ENCODE measurements around the gene ATP6V1A.

Gene ATP6V1A

GRCh38 chr3:113714702-113715101 lies 32.1 kb upstream of the ATP6V1A start:
- no peaks in the 10 kb centered on the region for H3K9me3 ChIP-seq (ENCODE audit: control insufficient read depth, insufficient read depth, low read length)
- no peak overlapping the region for H3K4me3 ChIP-seq (ENCODE audit: low read length)
- H3K9me2 ChIP-seq (replicated peaks; ENCODE audit: control insufficient read depth, low read length) = no peaks in the 10 kb centered on the region
- no peak overlapping the region for H3K27ac ChIP-seq (ENCODE audit: low read depth, low read length)
- no peaks in the 10 kb centered on the region for H3K4me1 ChIP-seq (ENCODE audit: control insufficient read depth, low read length)
- TF ChIP-seq CTCF (IDR thresholded peaks at IDR 0.05; ENCODE audit: low read depth, low read length, poor library complexity, severe bottlenecking) (no peak), EZH2phosphoT487 (IDR thresholded peaks at IDR 0.05; ENCODE audit: borderline replicate concordance, low read length) (no peak)
- peaks cover 21% of the 10 kb centered on the region for H3F3A ChIP-seq (ENCODE audit: control insufficient read depth, insufficient read depth)
- peaks cover 21% of the 10 kb centered on the region for H3K36me3 ChIP-seq (ENCODE audit: control insufficient read depth, low read length)
- H4K20me1 ChIP-seq (ENCODE audit: control insufficient read depth, insufficient read depth, low read depth, low read length) = no peaks in the 10 kb centered on the region
- no peaks in the 10 kb centered on the region for H3K79me2 ChIP-seq (ENCODE audit: control insufficient read depth, low read length)
- H3K27me3 ChIP-seq (ENCODE audit: control insufficient read depth, low read length) = no peaks in the 10 kb centered on the region; the same call in 1 of the 2 replicates
- H3K4me2 ChIP-seq (ENCODE audit: low read length) = no peak overlapping the region

- Histone ChIP-seq H3K27ac (ENCODE audit: low read depth, low read length) (no peak overlapping the region), H3K4me1 (ENCODE audit: control insufficient read depth, low read length) (no peaks in the 10 kb centered on the region), H3K9me3 (ENCODE audit: control insufficient read depth, insufficient read depth, low read length) (no peaks in the 10 kb centered on the region), H3K27me3 (ENCODE audit: control insufficient read depth, low read length) (no peaks in the 10 kb centered on the region), H3K36me3 (ENCODE audit: control insufficient read depth, low read length) (peaks cover 47% of the 10 kb centered on the region), H4K20me1 (ENCODE audit: control insufficient read depth, insufficient read depth, low read depth, low read length) (peaks cover 5% of the 10 kb centered on the region; the same call in 1 of the 2 replicates), H3K79me2 (ENCODE audit: control insufficient read depth, low read length) (no peaks in the 10 kb centered on the region), H3K4me2 (ENCODE audit: low read length) (no peak overlapping the region), H3K4me3 (ENCODE audit: low read length) (no peak overlapping the region), H3K9me2 (replicated peaks; ENCODE audit: control insufficient read depth, low read length) (no peaks in the 10 kb centered on the region), H3F3A (ENCODE audit: control insufficient read depth, insufficient read depth) (peaks cover 22% of the 10 kb centered on the region)
- no peak for TF ChIP-seq CTCF (IDR thresholded peaks at IDR 0.05; ENCODE audit: low read depth, low read length, poor library complexity, severe bottlenecking)
- TF ChIP-seq EZH2phosphoT487 (IDR thresholded peaks at IDR 0.05; ENCODE audit: borderline replicate concordance, low read length) = no peak
These were observed 29.5 kb upstream of the ATP6V1A start for GRCh38 chr3:113717308-113717707.

- no peaks in the 10 kb centered on the region for H3K79me2 ChIP-seq (ENCODE audit: control insufficient read depth, low read length)
- no peaks in the 10 kb centered on the region for H3K9me2 ChIP-seq (replicated peaks; ENCODE audit: control insufficient read depth, low read length)
- no peaks in the 10 kb centered on the region for H3K9me3 ChIP-seq (ENCODE audit: control insufficient read depth, insufficient read depth, low read length)
- H3F3A ChIP-seq (ENCODE audit: control insufficient read depth, insufficient read depth) = peaks cover 24% of the 10 kb centered on the region
- no peaks in the 10 kb centered on the region for H3K27me3 ChIP-seq (ENCODE audit: control insufficient read depth, low read length)
- H3K4me1 ChIP-seq (ENCODE audit: control insufficient read depth, low read length) = no peaks in the 10 kb centered on the region
- no peak overlapping the region for H3K4me3 ChIP-seq (ENCODE audit: low read length)
- H3K36me3 ChIP-seq (ENCODE audit: control insufficient read depth, low read length) = peaks cover 52% of the 10 kb centered on the region
- peaks cover 7% of the 10 kb centered on the region; the same call in 1 of the 2 replicates for H4K20me1 ChIP-seq (ENCODE audit: control insufficient read depth, insufficient read depth, low read depth, low read length)
- no peak overlapping the region for H3K4me2 ChIP-seq (ENCODE audit: low read length)
- H3K27ac ChIP-seq (ENCODE audit: low read depth, low read length) = no peak overlapping the region
- no peak for TF ChIP-seq EZH2phosphoT487 (IDR thresholded peaks at IDR 0.05; ENCODE audit: borderline replicate concordance, low read length)
- TF ChIP-seq CTCF (IDR thresholded peaks at IDR 0.05; ENCODE audit: low read depth, low read length, poor library complexity, severe bottlenecking) = no peak
These were observed 29.0 kb upstream of the ATP6V1A start for GRCh38 chr3:113717818-113718217.
